Caco-2 (cell line): ENCODE data around the gene KCNH8. TPM values are rescaled to one million over a fixed set of nuclear protein-coding genes. Genes with fewer than 3 reads are reported as not detected.

Experiments
- BruUV-seq: library from RNA; stranded (reverse); fragments of 400-500 nt; replicated peaks from 2 replicates; lab custom pipeline; 2021; lab: Mats Ljungman, UMichigan
- CTCF ChIA-PET: fragments of 300-600 bp; sonication (Branson Sonifier 250); formaldehyde crosslinking; loops from one replicate; lab custom pipeline; 2022; ENCODE audit warnings: antibody characterized with exemption; lab: Charles Lee
- POLR2A ChIA-PET: fragments of 300-600 bp; sonication (Branson Sonifier 250); formaldehyde crosslinking; loops from one replicate; lab custom pipeline; 2022; ENCODE audit warnings: antibody characterized with exemption; lab: Charles Lee
- DNase-seq, 2 experiments: peaks; one replicate each; pipeline versions ENCODE4 v3.0.0 to v3.0.0-alpha.2; 2020 to 2022
- H3K27me3 ChIP-seq: replicated peaks from 2 replicates; pipeline ENCODE4 v1.6.0; 2011; ENCODE audit warnings: low read length; ENCODE audit not compliant: control insufficient read depth, insufficient read depth
- H3K36me3 ChIP-seq: 2 replicates; pipeline ENCODE4 v1.5.1; 2011; ENCODE audit warnings: low read length; ENCODE audit not compliant: control insufficient read depth, insufficient read depth
- H3K4me1 ChIP-seq: fragments of 250-450 bp; sonication (Bioruptor Pico); 2 replicates; pipeline ENCODE4 v1.5.1; 2020; ENCODE audit warnings: mild to moderate bottlenecking
- H3K4me3 ChIP-seq: 2 replicates; pipeline ENCODE4 v1.5.1; 2011; ENCODE audit warnings: low read depth, mild to moderate bottlenecking, control low read depth, low read length
- H3K9me3 ChIP-seq: fragments of 250-450 bp; sonication (Bioruptor Pico); 2 replicates; pipeline ENCODE4 v1.5.1; 2020; ENCODE audit warnings: mild to moderate bottlenecking, moderate library complexity
- H3K27ac Mint-ChIP-seq: one replicate; pipeline ENCODE4 v1.8.0; 2022; ENCODE audit warnings: mixed read lengths; ENCODE audit not compliant: unreplicated experiment
- H3K27me3 Mint-ChIP-seq: one replicate; pipeline ENCODE4 v1.8.0; 2022; ENCODE audit warnings: mixed read lengths; ENCODE audit not compliant: insufficient read depth, unreplicated experiment
- H3K36me3 Mint-ChIP-seq: one replicate; pipeline ENCODE4 v1.8.0; 2022; ENCODE audit warnings: mild to moderate bottlenecking, mixed read lengths; ENCODE audit not compliant: insufficient read depth, unreplicated experiment
- H3K4me1 Mint-ChIP-seq: one replicate; pipeline ENCODE4 v1.8.0; 2022; ENCODE audit warnings: low read depth, mixed read lengths; ENCODE audit not compliant: unreplicated experiment
- H3K4me3 Mint-ChIP-seq: one replicate; pipeline ENCODE4 v1.8.0; 2022; ENCODE audit warnings: mild to moderate bottlenecking, moderate library complexity, mixed read lengths; ENCODE audit not compliant: unreplicated experiment
- H3K9me3 Mint-ChIP-seq: one replicate; pipeline ENCODE4 v1.8.0; 2022; ENCODE audit warnings: mixed read lengths; ENCODE audit not compliant: unreplicated experiment
- intact Hi-C: fragments of 100-400 bp; cut with micrococcal nuclease; formaldehyde crosslinking; loops from one replicate; pipeline ENCODE4 v1.10.0; 2022; ENCODE audit not compliant: unreplicated experiment
- total RNA-seq: library from RNA; stranded (reverse); gene quantifications from 2 replicates; pipeline ENCODE4 v1.2.3, GENCODE V29; 2022
- TF ChIP-seq, protein P1 (sequence below), 2 experiments: fragments of 200-600 bp in 1 of 2; IDR thresholded peaks; 1 replicate in 1 of 2; 2 replicates in 1 of 2; pipeline versions ENCODE4 v1.5.1 to v1.8.0; 2011 to 2022; ENCODE audit warnings: antibody characterized with exemption in 1 of 2, control low read depth in 1 of 2, inconsistent platforms in 1 of 2, low read depth in 1 of 2, low read length in 1 of 2, mild to moderate bottlenecking in 1 of 2, moderate library complexity in 1 of 2; ENCODE audit not compliant: insufficient read depth in 1 of 2, severe bottlenecking in 1 of 2, unreplicated experiment in 1 of 2

Gene KCNH8
- total RNA-seq, 1 experiment from 2014 or later: 0.07 TPM

DNA sequence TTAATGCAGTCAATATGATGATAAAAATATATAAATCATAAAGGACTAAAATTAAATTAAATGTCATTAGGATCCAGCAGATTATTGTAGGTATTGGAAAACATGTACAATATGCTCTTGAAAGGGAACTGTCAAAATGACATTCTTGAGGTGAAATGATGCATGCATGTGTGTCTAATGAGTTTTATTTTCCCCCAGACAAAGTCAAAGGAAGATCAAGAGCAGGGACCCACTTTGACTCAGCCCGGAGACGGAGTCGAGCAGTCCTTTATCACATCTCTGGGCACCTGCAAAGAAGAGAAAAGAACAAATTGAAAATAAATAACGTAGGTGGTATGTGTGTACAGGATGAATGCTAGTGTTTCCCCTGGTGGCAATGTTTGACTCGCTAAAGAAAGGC, 194.1 kb downstream of the KCNH8 start:
- no peaks in the 10 kb centered on the region for H3K36me3 Mint-ChIP-seq
- no peaks in the 10 kb centered on the region for H3K36me3 ChIP-seq
- H3K4me1 Mint-ChIP-seq: no peaks in the 10 kb centered on the region
- no TSS peak for BruUV-seq
- no peaks in the 10 kb centered on the region for H3K9me3 ChIP-seq
- TF ChIP-seq, protein P1, sequence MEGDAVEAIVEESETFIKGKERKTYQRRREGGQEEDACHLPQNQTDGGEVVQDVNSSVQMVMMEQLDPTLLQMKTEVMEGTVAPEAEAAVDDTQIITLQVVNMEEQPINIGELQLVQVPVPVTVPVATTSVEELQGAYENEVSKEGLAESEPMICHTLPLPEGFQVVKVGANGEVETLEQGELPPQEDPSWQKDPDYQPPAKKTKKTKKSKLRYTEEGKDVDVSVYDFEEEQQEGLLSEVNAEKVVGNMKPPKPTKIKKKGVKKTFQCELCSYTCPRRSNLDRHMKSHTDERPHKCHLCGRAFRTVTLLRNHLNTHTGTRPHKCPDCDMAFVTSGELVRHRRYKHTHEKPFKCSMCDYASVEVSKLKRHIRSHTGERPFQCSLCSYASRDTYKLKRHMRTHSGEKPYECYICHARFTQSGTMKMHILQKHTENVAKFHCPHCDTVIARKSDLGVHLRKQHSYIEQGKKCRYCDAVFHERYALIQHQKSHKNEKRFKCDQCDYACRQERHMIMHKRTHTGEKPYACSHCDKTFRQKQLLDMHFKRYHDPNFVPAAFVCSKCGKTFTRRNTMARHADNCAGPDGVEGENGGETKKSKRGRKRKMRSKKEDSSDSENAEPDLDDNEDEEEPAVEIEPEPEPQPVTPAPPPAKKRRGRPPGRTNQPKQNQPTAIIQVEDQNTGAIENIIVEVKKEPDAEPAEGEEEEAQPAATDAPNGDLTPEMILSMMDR (IDR thresholded peaks at IDR 0.05; ENCODE audit: insufficient read depth in 1 of 2, low read depth in 1 of 2, low read length in 1 of 2, severe bottlenecking in 1 of 2, unreplicated experiment in 1 of 2): no peak
- no peak overlapping the region for H3K4me3 ChIP-seq
- POLR2A ChIA-PET: no interaction called here
- H3K9me3 Mint-ChIP-seq: no peaks in the 10 kb centered on the region
- DNase-seq: no peak
- intact Hi-C loops: no loop called here
- peaks cover 5% of the 10 kb centered on the region for H3K27me3 Mint-ChIP-seq
- H3K4me3 Mint-ChIP-seq: no peak overlapping the region
- H3K27ac Mint-ChIP-seq: no peak overlapping the region
- no peaks in the 10 kb centered on the region for H3K4me1 ChIP-seq
- CTCF ChIA-PET: no interaction called here
- H3K27me3 ChIP-seq: no peaks in the 10 kb centered on the region

DNA sequence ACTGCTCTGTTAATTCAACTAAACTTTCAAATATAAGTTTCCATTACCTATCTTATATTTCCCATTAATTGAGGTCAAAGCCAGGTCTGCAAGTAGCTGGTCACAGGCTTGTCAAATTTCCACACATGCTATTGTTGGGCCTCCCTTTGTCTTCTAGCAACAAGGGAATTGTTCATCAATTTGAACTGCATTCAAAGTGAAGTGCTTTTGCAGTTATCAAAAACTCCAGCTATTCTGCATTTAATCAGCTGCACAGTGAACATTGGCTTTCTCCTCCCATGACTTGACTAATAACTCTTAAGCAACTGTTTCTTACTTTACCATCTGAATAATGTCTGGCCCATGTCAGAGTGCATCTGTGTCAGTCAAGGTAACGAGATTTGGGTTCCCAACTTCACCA, 198.4 kb downstream of the KCNH8 start:
- TF ChIP-seq, protein P1 (IDR thresholded peaks at IDR 0.05; ENCODE audit: insufficient read depth in 1 of 2, low read depth in 1 of 2, low read length in 1 of 2, severe bottlenecking in 1 of 2, unreplicated experiment in 1 of 2): no peak
- ChIA-PET CTCF (no interaction called here), POLR2A (no interaction called here)
- Histone ChIP-seq H3K9me3 (no peaks in the 10 kb centered on the region), H3K27me3 (no peaks in the 10 kb centered on the region), H3K4me3 (no peak overlapping the region), H3K4me1 (no peaks in the 10 kb centered on the region), H3K36me3 (no peaks in the 10 kb centered on the region)
- intact Hi-C loops: no loop called here
- no peaks in the 10 kb centered on the region for H3K36me3 Mint-ChIP-seq
- H3K9me3 Mint-ChIP-seq: no peaks in the 10 kb centered on the region
- H3K27ac Mint-ChIP-seq: no peak overlapping the region
- no peaks in the 10 kb centered on the region for H3K4me1 Mint-ChIP-seq
- no peak overlapping the region for H3K4me3 Mint-ChIP-seq
- H3K27me3 Mint-ChIP-seq: peaks cover 11% of the 10 kb centered on the region
- BruUV-seq: no TSS peak
- DNase-seq: no peak

DNA sequence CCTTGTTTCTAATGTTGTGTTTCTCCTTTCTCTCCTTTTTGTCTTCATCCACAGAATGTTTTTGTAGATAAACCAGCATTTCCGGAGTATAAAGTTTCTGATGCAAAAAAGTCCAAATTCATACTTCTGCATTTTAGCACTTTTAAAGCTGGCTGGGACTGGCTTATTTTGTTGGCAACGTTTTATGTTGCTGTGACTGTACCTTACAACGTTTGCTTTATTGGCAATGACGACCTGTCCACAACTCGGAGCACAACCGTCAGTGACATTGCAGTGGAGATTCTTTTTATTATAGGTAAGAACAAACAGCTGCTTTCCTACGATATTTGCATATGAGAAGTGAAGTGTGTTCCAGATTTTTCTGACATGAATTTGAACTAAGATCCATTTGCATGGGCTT, 199.4 kb downstream of the KCNH8 start:
- POLR2A ChIA-PET: no interaction called here
- no peak for DNase-seq
- H3K4me3 Mint-ChIP-seq: no peak overlapping the region
- Histone ChIP-seq H3K36me3 (no peaks in the 10 kb centered on the region), H3K4me1 (no peaks in the 10 kb centered on the region), H3K27me3 (no peaks in the 10 kb centered on the region), H3K9me3 (no peaks in the 10 kb centered on the region), H3K4me3 (no peak overlapping the region)
- H3K27me3 Mint-ChIP-seq: peaks cover 15% of the 10 kb centered on the region
- TF ChIP-seq, protein P1 (IDR thresholded peaks at IDR 0.05; ENCODE audit: insufficient read depth in 1 of 2, low read depth in 1 of 2, low read length in 1 of 2, severe bottlenecking in 1 of 2, unreplicated experiment in 1 of 2): no peak
- H3K36me3 Mint-ChIP-seq: no peaks in the 10 kb centered on the region
- no peaks in the 10 kb centered on the region for H3K4me1 Mint-ChIP-seq
- intact Hi-C loops: loop anchor here (2.0 kb wide), 1 partner anchor 283 kb away; no protein-coding TSS in a partner anchor
- no peaks in the 10 kb centered on the region for H3K9me3 Mint-ChIP-seq
- CTCF ChIA-PET: no interaction called here
- H3K27ac Mint-ChIP-seq: no peak overlapping the region
- BruUV-seq: no TSS peak
